MCF 10A (cell line): Measurements from ENCODE around the gene RGS4. TPM values are rescaled to one million over a fixed set of nuclear protein-coding genes. Genes with fewer than 3 reads are reported as not detected.

Experiments used
- BruUV-seq: library from RNA; stranded (reverse); fragments of 400-500 nt; replicated peaks from 2 replicates; lab custom pipeline; 2021; lab: Mats Ljungman, UMichigan
- CTCF ChIA-PET: fragments of 300-600 bp; sonication (Branson Sonifier 250); formaldehyde crosslinking; extraction: SDS; loops from one replicate; lab custom pipeline; 2021; ENCODE audit warnings: antibody characterized with exemption, inconsistent platforms; lab: Yijun Ruan, JAX
- POLR2A ChIA-PET: fragments of 300-600, 350-650 bp; sonication (Branson Sonifier 250); formaldehyde crosslinking; extraction: SDS; loops from one replicate; lab custom pipeline; 2020; ENCODE audit warnings: antibody characterized with exemption, inconsistent platforms; lab: Yijun Ruan, JAX
- DNase-seq: peaks from one replicate; pipeline ENCODE4 v3.0.0-alpha.2; 2018; ENCODE audit not compliant: unreplicated experiment
- H3K27ac Mint-ChIP-seq: one replicate; pipeline ENCODE4 v1.8.0; 2022; ENCODE audit warnings: mild to moderate bottlenecking, low read depth, mixed read lengths; ENCODE audit not compliant: unreplicated experiment
- H3K27me3 Mint-ChIP-seq: one replicate; pipeline ENCODE4 v1.8.0; 2022; ENCODE audit warnings: mixed read lengths; ENCODE audit not compliant: insufficient read depth, unreplicated experiment
- H3K36me3 Mint-ChIP-seq: one replicate; pipeline ENCODE4 v1.8.0; 2022; ENCODE audit warnings: mild to moderate bottlenecking, moderate library complexity, mixed read lengths; ENCODE audit not compliant: insufficient read depth, unreplicated experiment
- H3K4me1 Mint-ChIP-seq: one replicate; pipeline ENCODE4 v1.8.0; 2022; ENCODE audit warnings: mixed read lengths; ENCODE audit not compliant: insufficient read depth, unreplicated experiment
- H3K4me3 Mint-ChIP-seq: one replicate; pipeline ENCODE4 v1.8.0; 2022; ENCODE audit warnings: mild to moderate bottlenecking, moderate library complexity, mixed read lengths; ENCODE audit not compliant: unreplicated experiment
- H3K9me3 Mint-ChIP-seq: one replicate; pipeline ENCODE4 v1.8.0; 2022; ENCODE audit warnings: mixed read lengths; ENCODE audit not compliant: unreplicated experiment
- intact Hi-C: fragments of 100-400 bp; cut with micrococcal nuclease; formaldehyde crosslinking; loops from 2 replicates; pipeline ENCODE4 v1.14.1; 2022
- total RNA-seq: library from RNA; stranded (reverse); gene quantifications from 2 replicates; pipeline ENCODE4 v1.2.3, GENCODE V29; 2022
- TF ChIP-seq, protein P1 (sequence below): fragments of 200-600 bp; IDR thresholded peaks from one replicate; pipeline ENCODE4 v1.8.0; 2022; ENCODE audit warnings: antibody characterized with exemption, mild to moderate bottlenecking; ENCODE audit not compliant: unreplicated experiment

Gene RGS4
- total RNA-seq, 1 experiment from 2014 or later: 0.28 TPM

DNA sequence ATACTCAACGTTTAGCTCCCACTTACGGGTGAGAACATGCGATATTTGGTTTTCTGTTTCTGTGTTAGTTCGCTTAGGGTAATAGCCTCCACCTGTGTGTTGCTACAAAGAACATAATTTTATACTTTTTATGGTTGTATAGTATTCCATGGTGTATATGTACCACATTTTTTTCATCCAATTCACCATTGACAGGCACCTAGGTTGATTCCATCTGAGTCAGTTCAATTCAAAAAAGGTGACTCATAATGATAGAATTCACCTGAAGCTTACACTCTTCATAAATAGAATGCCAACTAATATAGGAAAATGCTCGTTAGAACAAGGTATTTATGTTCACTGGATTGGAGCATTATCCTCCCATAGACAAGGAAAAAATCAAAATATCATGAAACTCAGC, 38.5 kb downstream of the RGS4 start:
- H3K36me3 Mint-ChIP-seq: no peaks in the 10 kb centered on the region
- no peaks in the 10 kb centered on the region for H3K4me1 Mint-ChIP-seq
- TF ChIP-seq, protein P1, sequence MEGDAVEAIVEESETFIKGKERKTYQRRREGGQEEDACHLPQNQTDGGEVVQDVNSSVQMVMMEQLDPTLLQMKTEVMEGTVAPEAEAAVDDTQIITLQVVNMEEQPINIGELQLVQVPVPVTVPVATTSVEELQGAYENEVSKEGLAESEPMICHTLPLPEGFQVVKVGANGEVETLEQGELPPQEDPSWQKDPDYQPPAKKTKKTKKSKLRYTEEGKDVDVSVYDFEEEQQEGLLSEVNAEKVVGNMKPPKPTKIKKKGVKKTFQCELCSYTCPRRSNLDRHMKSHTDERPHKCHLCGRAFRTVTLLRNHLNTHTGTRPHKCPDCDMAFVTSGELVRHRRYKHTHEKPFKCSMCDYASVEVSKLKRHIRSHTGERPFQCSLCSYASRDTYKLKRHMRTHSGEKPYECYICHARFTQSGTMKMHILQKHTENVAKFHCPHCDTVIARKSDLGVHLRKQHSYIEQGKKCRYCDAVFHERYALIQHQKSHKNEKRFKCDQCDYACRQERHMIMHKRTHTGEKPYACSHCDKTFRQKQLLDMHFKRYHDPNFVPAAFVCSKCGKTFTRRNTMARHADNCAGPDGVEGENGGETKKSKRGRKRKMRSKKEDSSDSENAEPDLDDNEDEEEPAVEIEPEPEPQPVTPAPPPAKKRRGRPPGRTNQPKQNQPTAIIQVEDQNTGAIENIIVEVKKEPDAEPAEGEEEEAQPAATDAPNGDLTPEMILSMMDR: no peak
- H3K4me3 Mint-ChIP-seq: no peak overlapping the region
- H3K27me3 Mint-ChIP-seq: no peaks in the 10 kb centered on the region
- H3K9me3 Mint-ChIP-seq: no peaks in the 10 kb centered on the region
- POLR2A ChIA-PET: interaction anchor here (0.7 kb wide), 1 partner anchor 554 kb away, joined by 3 read pairs; no protein-coding TSS in a partner anchor
- BruUV-seq: no TSS peak
- H3K27ac Mint-ChIP-seq: no peak overlapping the region
- DNase-seq: no peak
- CTCF ChIA-PET: interaction anchor here (0.6 to 3.1 kb wide), 6 partner anchors 13 to 254 kb away, joined by 3 to 15 read pairs (median 4); no protein-coding TSS in a partner anchor
- intact Hi-C loops: no loop called here

DNA sequence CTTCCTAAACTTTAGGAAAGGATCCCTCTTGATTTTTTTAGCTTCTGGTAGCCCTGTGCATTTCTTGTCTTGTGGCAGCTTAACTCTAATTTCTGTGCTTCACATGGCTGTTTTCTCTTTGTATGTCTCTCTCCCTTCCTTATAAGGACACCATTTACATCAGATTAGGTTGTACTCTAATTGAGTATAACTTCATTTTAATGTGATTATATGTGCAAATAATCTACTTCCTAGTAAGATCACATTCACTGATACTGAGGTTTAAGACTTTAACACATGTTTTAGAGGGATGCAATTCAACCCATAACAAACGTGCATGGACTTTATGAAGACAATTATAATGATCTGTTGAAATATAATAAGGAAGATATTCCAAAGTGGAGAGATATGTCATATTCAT, 46.7 kb downstream of the RGS4 start:
- no peaks in the 10 kb centered on the region for H3K27me3 Mint-ChIP-seq
- H3K9me3 Mint-ChIP-seq: no peaks in the 10 kb centered on the region
- no peak for DNase-seq
- ChIA-PET CTCF (no interaction called here), POLR2A (no interaction called here)
- H3K4me1 Mint-ChIP-seq: no peaks in the 10 kb centered on the region
- H3K4me3 Mint-ChIP-seq: no peak overlapping the region
- no TSS peak for BruUV-seq
- H3K36me3 Mint-ChIP-seq: no peaks in the 10 kb centered on the region
- H3K27ac Mint-ChIP-seq: no peak overlapping the region
- TF ChIP-seq, protein P1: no peak
- intact Hi-C loops: no loop called here

DNA sequence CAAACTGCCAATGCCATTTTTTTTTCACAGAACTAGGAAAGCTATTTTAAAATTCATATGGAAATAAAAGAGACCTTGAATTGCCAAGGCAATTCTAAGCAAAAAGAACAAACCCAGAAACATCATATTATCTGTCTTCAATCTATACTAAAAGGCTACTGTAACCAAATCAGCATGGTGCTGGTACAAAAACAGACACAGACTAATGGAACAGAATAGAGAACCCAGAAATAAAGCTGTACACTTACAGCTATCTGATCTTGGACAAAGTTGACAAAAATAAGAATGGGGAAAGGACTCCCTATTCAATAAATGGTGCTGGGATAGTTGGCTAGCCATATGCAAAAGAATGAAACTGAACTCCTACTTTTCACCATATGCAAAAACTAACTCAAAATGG, 50.5 kb downstream of the RGS4 start:
- intact Hi-C loops: no loop called here
- CTCF ChIA-PET: interaction anchor here (0.8 to 1.0 kb wide), 2 partner anchors 23 to 49 kb away, joined by 3 read pairs; no protein-coding TSS in a partner anchor
- H3K4me3 Mint-ChIP-seq: no peak overlapping the region

DNA sequence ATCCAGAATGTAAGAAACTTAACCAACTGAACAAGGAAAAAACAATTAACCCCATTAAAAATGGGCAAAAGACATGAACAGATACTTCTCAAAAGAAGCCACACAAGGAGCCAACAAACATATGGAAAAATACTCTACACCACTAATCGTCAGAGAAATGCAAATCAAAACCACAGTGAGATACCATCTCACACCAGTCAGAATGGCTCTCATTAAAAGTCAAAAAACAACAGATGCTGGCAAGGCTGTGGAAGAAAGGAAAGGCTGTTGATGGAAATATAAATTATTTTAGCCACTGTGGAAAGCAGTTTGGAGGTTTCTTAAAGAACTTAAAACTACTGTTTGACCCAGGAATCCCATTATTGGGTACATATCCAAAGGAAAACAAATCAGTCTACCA, 51.2 kb downstream of the RGS4 start:
- intact Hi-C loops: no loop called here
- TF ChIP-seq, protein P1: no peak
- H3K27me3 Mint-ChIP-seq: peaks cover 15% of the 10 kb centered on the region
- no peak for DNase-seq
- BruUV-seq: no TSS peak
- no peaks in the 10 kb centered on the region for H3K4me1 Mint-ChIP-seq
- no peaks in the 10 kb centered on the region for H3K36me3 Mint-ChIP-seq
- H3K4me3 Mint-ChIP-seq: no peak overlapping the region
- no peak overlapping the region for H3K27ac Mint-ChIP-seq
- POLR2A ChIA-PET: no interaction called here
- no peaks in the 10 kb centered on the region for H3K9me3 Mint-ChIP-seq
- CTCF ChIA-PET: interaction anchor here (0.7 to 1.0 kb wide), 2 partner anchors 13 to 22 kb away, joined by 3 to 4 read pairs; no protein-coding TSS in a partner anchor

More for the DNA sequence above, 50.5 kb downstream of the RGS4 start:
- POLR2A ChIA-PET: no interaction called here
- TF ChIP-seq, protein P1: no peak
- no TSS peak for BruUV-seq
- H3K4me1 Mint-ChIP-seq: no peaks in the 10 kb centered on the region
- H3K36me3 Mint-ChIP-seq: no peaks in the 10 kb centered on the region
- H3K27me3 Mint-ChIP-seq: peaks cover 12% of the 10 kb centered on the region
- H3K27ac Mint-ChIP-seq: no peak overlapping the region
- DNase-seq: no peak
- H3K9me3 Mint-ChIP-seq: no peaks in the 10 kb centered on the region
